PFSK-1 (cell line): ENCODE results near the gene POU2F1.

ENCODE experiments used
- FOXP2 ChIP-seq: optimal IDR thresholded peaks from 2 replicates; pipeline ENCODE3; 2011; ENCODE audit warnings: borderline replicate concordance, control low read depth, inconsistent platforms; ENCODE audit not compliant: insufficient read depth; ENCODE audit errors: extremely low read length, extremely low read depth
- POLR2AphosphoS5 ChIP-seq: IDR thresholded peaks from 2 replicates; pipeline ENCODE4 v1.6.1; 2012; ENCODE audit warnings: low read depth, mild to moderate bottlenecking, control low read depth, low read length, moderate library complexity
- SIN3A ChIP-seq: IDR thresholded peaks from 2 replicates; pipeline ENCODE4 v1.6.1; 2012; ENCODE audit warnings: mild to moderate bottlenecking, low read length, moderate library complexity, borderline replicate concordance; ENCODE audit not compliant: insufficient read depth
- TAF1 ChIP-seq: IDR thresholded peaks from 2 replicates; pipeline ENCODE4 v1.6.1; 2012; ENCODE audit warnings: low read length, control low read depth, borderline replicate concordance; ENCODE audit not compliant: insufficient read depth
- TF ChIP-seq, protein P1 (sequence below), 2 experiments: IDR thresholded peaks; 2 replicates each; pipeline versions ENCODE4 v1.6.1 to v1.8.0; 2011 to 2012; ENCODE audit warnings: low read depth in 2 of 2, low read length in 2 of 2, control low read depth in 1 of 2, inconsistent platforms in 1 of 2, mild to moderate bottlenecking in 1 of 2, moderate library complexity in 1 of 2; ENCODE audit not compliant: insufficient read depth in 1 of 2

Gene POU2F1

DNA sequence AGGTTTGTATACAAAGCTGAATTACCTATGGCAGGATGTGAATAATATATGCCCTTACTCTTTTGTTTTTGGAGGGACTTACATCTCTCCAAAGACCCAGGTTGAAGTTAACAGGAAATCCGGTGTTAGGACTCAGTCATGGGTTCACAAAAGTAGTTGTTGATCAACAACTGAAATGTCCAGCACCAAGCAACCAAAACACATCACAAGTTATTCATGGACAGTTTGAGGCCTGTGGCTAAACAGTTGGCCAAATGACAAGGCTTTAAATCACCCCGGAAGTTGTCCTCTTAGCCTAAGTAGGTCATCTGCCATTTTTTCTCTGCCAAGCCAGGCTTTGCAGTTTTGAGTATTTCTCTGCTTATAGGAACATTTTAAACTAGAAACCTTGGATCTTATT is 207.7 kb downstream of the POU2F1 start:
- TF ChIP-seq FOXP2 (no peak), SIN3A (no peak), POLR2AphosphoS5 (no peak), TAF1 (no peak)
- TF ChIP-seq, protein P1, sequence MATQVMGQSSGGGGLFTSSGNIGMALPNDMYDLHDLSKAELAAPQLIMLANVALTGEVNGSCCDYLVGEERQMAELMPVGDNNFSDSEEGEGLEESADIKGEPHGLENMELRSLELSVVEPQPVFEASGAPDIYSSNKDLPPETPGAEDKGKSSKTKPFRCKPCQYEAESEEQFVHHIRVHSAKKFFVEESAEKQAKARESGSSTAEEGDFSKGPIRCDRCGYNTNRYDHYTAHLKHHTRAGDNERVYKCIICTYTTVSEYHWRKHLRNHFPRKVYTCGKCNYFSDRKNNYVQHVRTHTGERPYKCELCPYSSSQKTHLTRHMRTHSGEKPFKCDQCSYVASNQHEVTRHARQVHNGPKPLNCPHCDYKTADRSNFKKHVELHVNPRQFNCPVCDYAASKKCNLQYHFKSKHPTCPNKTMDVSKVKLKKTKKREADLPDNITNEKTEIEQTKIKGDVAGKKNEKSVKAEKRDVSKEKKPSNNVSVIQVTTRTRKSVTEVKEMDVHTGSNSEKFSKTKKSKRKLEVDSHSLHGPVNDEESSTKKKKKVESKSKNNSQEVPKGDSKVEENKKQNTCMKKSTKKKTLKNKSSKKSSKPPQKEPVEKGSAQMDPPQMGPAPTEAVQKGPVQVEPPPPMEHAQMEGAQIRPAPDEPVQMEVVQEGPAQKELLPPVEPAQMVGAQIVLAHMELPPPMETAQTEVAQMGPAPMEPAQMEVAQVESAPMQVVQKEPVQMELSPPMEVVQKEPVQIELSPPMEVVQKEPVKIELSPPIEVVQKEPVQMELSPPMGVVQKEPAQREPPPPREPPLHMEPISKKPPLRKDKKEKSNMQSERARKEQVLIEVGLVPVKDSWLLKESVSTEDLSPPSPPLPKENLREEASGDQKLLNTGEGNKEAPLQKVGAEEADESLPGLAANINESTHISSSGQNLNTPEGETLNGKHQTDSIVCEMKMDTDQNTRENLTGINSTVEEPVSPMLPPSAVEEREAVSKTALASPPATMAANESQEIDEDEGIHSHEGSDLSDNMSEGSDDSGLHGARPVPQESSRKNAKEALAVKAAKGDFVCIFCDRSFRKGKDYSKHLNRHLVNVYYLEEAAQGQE (IDR thresholded peaks at IDR 0.05; ENCODE audit: insufficient read depth in 1 of 2, low read depth in 2 of 2, low read length in 2 of 2) = no peak

DNA sequence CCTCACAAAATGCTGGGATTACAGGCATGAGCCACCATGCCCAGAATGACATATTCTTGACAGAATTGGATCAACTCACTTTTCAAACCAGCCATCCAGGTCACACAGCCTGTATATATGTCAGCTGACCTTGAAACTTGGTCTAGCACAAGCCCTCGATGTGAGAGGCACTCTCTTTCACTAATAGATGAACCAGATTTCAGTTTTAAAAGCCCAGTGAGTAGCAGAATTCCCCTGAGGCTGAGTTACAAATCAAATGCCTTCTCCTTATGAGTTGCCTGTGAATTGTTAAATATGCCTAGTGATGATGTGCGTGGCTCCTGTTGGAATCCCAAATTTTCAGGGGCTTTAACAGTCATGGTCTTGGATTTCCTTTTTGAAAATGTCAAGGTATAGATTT is 208.9 kb downstream of the POU2F1 start:
- no peak for TF ChIP-seq SIN3A
- TF ChIP-seq, protein P1 (IDR thresholded peaks at IDR 0.05; ENCODE audit: insufficient read depth in 1 of 2, low read depth in 2 of 2, low read length in 2 of 2) = no peak
- no peak for TF ChIP-seq FOXP2
- TF ChIP-seq POLR2AphosphoS5 = no peak
- TF ChIP-seq TAF1 = no peak

DNA sequence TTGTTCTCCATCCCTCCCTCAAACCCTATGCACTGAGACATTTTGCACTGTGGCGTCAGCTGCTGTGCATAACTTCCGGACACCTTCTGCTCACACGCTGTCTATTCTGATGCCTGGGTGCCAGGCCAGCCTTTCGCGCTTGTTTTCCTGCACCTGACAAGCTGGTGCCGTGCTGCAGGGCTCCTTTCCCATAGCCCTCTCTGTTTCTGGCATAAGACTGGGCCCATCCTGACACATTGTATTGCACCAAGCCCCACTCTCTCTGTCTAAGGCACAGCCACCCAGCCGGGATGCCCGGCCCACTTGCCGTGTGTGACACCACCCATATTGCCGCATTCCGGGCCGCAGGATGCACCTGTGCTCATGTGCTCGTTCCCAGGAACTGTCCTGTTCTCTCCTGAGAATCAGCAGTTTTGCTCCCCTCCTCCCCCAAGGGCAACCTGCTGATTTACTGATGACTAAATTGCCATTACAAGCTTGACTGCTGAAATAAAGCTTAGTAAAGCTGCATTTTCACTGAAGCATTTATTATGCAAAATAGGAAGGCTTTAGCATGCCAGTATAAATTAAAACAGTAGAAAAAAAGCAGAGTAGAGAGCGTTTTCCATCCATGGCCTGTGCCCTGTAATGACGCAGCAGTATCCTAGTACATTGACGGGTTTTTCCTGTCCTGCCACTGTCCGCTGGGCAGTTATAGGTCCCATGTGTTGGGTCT is 209.6 kb downstream of the POU2F1 start:
- TF ChIP-seq POLR2AphosphoS5 (no peak), TAF1 (no peak), FOXP2 (no peak), SIN3A (no peak)
- TF ChIP-seq, protein P1 (IDR thresholded peaks at IDR 0.05; ENCODE audit: insufficient read depth in 1 of 2, low read depth in 2 of 2, low read length in 2 of 2) = no peak

DNA sequence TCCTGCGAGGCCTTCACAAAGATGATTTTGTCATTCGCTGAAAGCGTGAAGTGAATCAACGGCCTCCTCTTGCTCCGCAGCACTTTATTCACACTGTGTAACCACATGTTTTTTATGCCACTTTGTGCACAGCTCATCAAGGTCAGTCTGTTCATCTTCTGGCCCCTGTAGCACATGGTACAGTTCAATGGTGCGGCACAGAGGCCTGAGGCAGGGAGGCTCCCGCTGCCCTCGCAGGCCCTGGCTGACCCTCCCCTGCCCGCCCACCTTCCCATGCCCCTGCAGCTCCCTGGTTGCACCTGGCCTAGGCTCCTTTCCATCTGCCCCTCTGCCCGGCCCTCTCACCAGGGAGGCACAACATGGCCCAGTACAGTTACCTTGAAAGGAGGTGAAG is 210.2 kb downstream of the POU2F1 start:
- TF ChIP-seq POLR2AphosphoS5 (no peak), SIN3A (no peak), FOXP2 (no peak), TAF1 (no peak)
- TF ChIP-seq, protein P1 (IDR thresholded peaks at IDR 0.05; ENCODE audit: insufficient read depth in 1 of 2, low read depth in 2 of 2, low read length in 2 of 2) = no peak
